NCI-H2107 (cell line): Measurements from ENCODE around the gene CRHBP.

Experiments used
- DNase-seq: peaks from one replicate; lab custom pipeline; 2025; lab: John Stamatoyannopoulos, UW

CRHBP gene

DNA sequence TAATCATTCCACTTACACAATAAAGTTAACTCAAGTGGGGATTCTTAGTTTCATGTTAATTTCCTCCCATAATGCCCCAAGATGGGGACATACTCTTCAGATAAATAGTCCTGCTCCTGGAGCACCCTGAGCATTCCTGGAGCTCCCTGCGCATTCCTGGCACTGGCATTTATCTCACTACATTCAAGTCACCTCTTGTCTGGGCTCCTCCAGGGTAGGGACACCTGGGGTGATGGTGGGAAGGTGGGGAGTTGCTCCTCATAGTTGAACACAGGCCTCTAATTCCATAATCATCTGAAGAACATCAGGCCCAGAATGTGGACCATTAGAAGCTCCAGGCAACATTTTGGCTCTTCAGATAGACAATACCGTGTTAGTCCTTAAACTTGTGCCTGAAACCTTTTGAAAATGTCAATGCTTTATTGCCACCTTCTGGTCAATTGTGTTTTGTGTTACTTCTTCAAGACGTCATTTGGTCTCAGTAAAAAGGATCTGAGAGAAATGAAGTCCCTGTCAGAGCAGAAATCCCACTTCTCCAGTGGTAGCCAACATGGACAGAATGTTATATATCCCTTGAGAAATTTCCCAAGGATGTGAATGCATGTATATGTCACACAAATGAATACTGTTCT, 63.2 kb downstream of the CRHBP start:
- no peak for DNase-seq

GRCh38 chr5:77016962-77017361, 64.1 kb downstream of the CRHBP start:
- DNase-seq = no peak

DNA sequence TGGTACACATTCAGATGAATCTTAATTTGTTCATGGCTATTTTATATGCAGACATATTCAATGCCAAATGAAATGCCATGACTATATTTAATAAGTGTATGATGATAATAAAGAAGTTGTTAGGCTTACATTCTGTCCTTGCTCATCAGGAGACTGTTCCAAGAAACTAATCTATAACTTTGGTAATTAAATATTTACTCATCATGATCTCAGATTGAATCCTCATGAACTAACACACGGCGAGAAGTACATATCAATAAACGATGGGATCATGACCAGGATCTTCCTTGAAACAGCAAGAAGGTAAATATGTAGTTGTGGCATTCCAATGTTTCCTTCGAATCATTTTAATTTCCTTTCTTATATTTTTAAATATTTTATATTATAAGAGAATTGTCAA, 64.8 kb downstream of the CRHBP start:
- DNase-seq = no peak
